Activated CD4-positive, alpha-beta T cell treated with anti-CD3 and anti-CD28 coated beads for 1 hour (primary cell): Measurements from ENCODE around the gene SCN3A.

Experiments
- DNase-seq: peaks from one replicate; pipeline ENCODE4 v3.0.0-alpha.2; 2020

Gene SCN3A

GRCh38 chr2:165185633-165186032 lies 18.2 kb downstream of the SCN3A start:
- no peak for DNase-seq

- no peak for DNase-seq
These were observed 21.8 kb downstream of the SCN3A start for GRCh38 chr2:165182029-165182428.

- DNase-seq, result no peak
These were observed 27.1 kb downstream of the SCN3A start for GRCh38 chr2:165176780-165177179.

GRCh38 chr2:165173215-165173614 lies 30.6 kb downstream of the SCN3A start:
- no peak for DNase-seq

- no peak for DNase-seq
These were observed 39.6 kb downstream of the SCN3A start for GRCh38 chr2:165164201-165164600.

- no peak for DNase-seq
These were observed 40.1 kb downstream of the SCN3A start for GRCh38 chr2:165163761-165164160.

GRCh38 chr2:165162466-165162865 lies 41.4 kb downstream of the SCN3A start:
- DNase-seq, result no peak

GRCh38 chr2:165161510-165161909 lies 42.3 kb downstream of the SCN3A start:
- no peak for DNase-seq

- DNase-seq, result no peak
These were observed 46.7 kb downstream of the SCN3A start for GRCh38 chr2:165157160-165157559.

- DNase-seq, result no peak
These were observed 48.7 kb downstream of the SCN3A start for GRCh38 chr2:165155152-165155551.

GRCh38 chr2:165149439-165149838 lies 54.4 kb downstream of the SCN3A start:
- no peak for DNase-seq

- no peak for DNase-seq
These were observed 56.4 kb downstream of the SCN3A start for GRCh38 chr2:165147186-165148045.

- no peak for DNase-seq
These were observed 59.5 kb downstream of the SCN3A start for GRCh38 chr2:165144315-165144714.

- DNase-seq, result no peak
These were observed 62.1 kb downstream of the SCN3A start for GRCh38 chr2:165141601-165142354.

- DNase-seq, result no peak
These were observed 77.6 kb downstream of the SCN3A start for GRCh38 chr2:165126244-165126643.

GRCh38 chr2:165122521-165122920 lies 81.3 kb downstream of the SCN3A start:
- DNase-seq, result no peak

- no peak for DNase-seq
These were observed 82.9 kb downstream of the SCN3A start for GRCh38 chr2:165120740-165121467.

GRCh38 chr2:165115258-165115657 lies 88.6 kb downstream of the SCN3A start:
- DNase-seq, result no peak

GRCh38 chr2:165114346-165114939 lies 89.4 kb downstream of the SCN3A start:
- no peak for DNase-seq

- DNase-seq, result no peak
These were observed 90.4 kb downstream of the SCN3A start for GRCh38 chr2:165113414-165113813.

GRCh38 chr2:165112789-165113188 lies 91.1 kb downstream of the SCN3A start:
- DNase-seq, result no peak

GRCh38 chr2:165112133-165112573 lies 91.7 kb downstream of the SCN3A start:
- DNase-seq, result no peak

- no peak for DNase-seq
These were observed 93.5 kb downstream of the SCN3A start for GRCh38 chr2:165110394-165110793.
